GM15510 (cell line): ENCODE results near the gene RNF113B.

ENCODE experiments used
- POLR2A ChIP-seq: IDR thresholded peaks from 3 replicates; pipeline ENCODE4 v1.6.1; 2011; ENCODE audit warnings: borderline replicate concordance; ENCODE audit not compliant: insufficient read length; ENCODE audit errors: extremely low read depth

RNF113B gene

GRCh38 chr13:98143601-98144026, 33.5 kb downstream of the RNF113B start:
- TF ChIP-seq POLR2A, result no peak

GRCh38 chr13:98143157-98143553, 33.9 kb downstream of the RNF113B start:
- no peak for TF ChIP-seq POLR2A

- TF ChIP-seq POLR2A, result no peak
Observed at GRCh38 chr13:98142380-98143156, 34.5 kb downstream of the RNF113B start, which contains the start of gene FARP1. Gene FARP1 (plus strand): TSS chr13:98143094. CDS start chr13:98213243, 70,149 bp downstream.

- no peak for TF ChIP-seq POLR2A
Observed at GRCh38 chr13:98141509-98142379, 35.3 kb downstream of the RNF113B start.

- no peak for TF ChIP-seq POLR2A
Observed at GRCh38 chr13:98141091-98141490, 36.0 kb downstream of the RNF113B start.

- no peak for TF ChIP-seq POLR2A
Observed at GRCh38 chr13:98134901-98135300, 42.2 kb downstream of the RNF113B start.

GRCh38 chr13:98133946-98134345, 43.1 kb downstream of the RNF113B start:
- TF ChIP-seq POLR2A, result no peak

- TF ChIP-seq POLR2A, result no peak
Observed at GRCh38 chr13:98129059-98129746, 47.9 kb downstream of the RNF113B start.
